BJ (cell line): Measurements from ENCODE around the gene MRAS. TPM values are rescaled to one million over a fixed set of nuclear protein-coding genes. Genes with fewer than 3 reads are reported as not detected.

ENCODE experiments used
- CTCF ChIA-PET: fragments of 350-600 bp; formaldehyde crosslinking; extraction: SDS; loops from one replicate; lab custom pipeline; 2021; ENCODE audit warnings: antibody characterized with exemption, inconsistent platforms; lab: Yijun Ruan, JAX
- POLR2A ChIA-PET: fragments of 300-600 bp; sonication (Branson Sonifier 250); formaldehyde crosslinking; extraction: SDS; loops from one replicate; lab custom pipeline; 2021; ENCODE audit warnings: antibody characterized with exemption; lab: Charles Lee
- DNase-seq: peaks from one replicate; pipeline ENCODE4 v3.0.0-alpha.2; 2011; ENCODE audit warnings: low read depth
- H3K27me3 ChIP-seq: 2 replicates; pipeline ENCODE4 v1.6.0; 2011; ENCODE audit warnings: low read length; ENCODE audit not compliant: control insufficient read depth, insufficient read depth
- H3K36me3 ChIP-seq: 2 replicates; pipeline ENCODE4 v1.5.1; 2011; ENCODE audit warnings: low read length; ENCODE audit not compliant: control insufficient read depth, insufficient read depth
- H3K4me3 ChIP-seq: 2 replicates; pipeline ENCODE4 v1.5.1; 2011; ENCODE audit warnings: low read depth, mild to moderate bottlenecking, control low read depth, low read length
- CTCF ChIP-seq: IDR thresholded peaks from 2 replicates; pipeline ENCODE4 v1.5.1; 2011; ENCODE audit warnings: low read depth, mild to moderate bottlenecking, control low read depth, inconsistent platforms, low read length, moderate library complexity; ENCODE audit not compliant: insufficient read depth
- polyA plus RNA-seq: library from polyadenylated mRNA; depleted of rRNA; stranded (reverse); fragments of >200 nt; gene quantifications from 2 replicates; pipeline ENCODE4 v1.2.3, GENCODE V29; 2011

Gene MRAS
- polyA plus RNA-seq, 1 experiment = 99.8 TPM

DNA sequence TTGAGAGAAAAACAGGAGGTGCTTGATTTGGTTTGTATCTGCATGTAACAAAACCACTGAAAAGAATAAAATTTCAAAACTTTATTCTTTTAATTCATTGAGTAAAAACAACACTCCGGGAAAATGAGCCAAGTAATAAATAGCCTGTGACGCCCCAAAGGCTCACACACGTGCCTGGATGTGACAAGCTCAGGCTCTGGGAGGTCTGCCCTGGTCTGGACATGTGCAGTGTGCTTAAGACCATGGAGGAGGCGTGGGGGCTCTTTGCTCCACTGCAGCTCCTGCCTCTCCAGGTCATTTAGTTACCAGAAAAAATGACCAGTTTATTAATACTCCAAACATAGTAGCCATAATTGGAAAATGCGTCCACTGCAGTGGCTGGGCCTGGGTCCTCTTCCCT lies 10.1 kb upstream of the MRAS start:
- no peaks in the 10 kb centered on the region for H3K36me3 ChIP-seq
- no peak for TF ChIP-seq CTCF
- ChIA-PET CTCF (interaction anchor here (1.8 to 5.0 kb wide), 4 partner anchors 8 to 577 kb away, joined by 5 to 29 read pairs (median 10); partner anchors contain the start of gene MRAS), POLR2A (no interaction called here)
- no peak overlapping the region for H3K4me3 ChIP-seq
- 0 out of 2 replicates have a peak, but pooled peaks cover 6% of the 10 kb centered on the region for H3K27me3 ChIP-seq
- no peak for DNase-seq

- CTCF ChIA-PET = interaction anchor here (0.8 to 5.0 kb wide), 5 partner anchors 8 to 577 kb away, joined by 4 to 29 read pairs (median 6); partner anchors contain the start of genes MRAS and NME9
- POLR2A ChIA-PET = no interaction called here
- TF ChIP-seq CTCF = no peak
- Histone ChIP-seq H3K36me3 (no peaks in the 10 kb centered on the region), H3K27me3 (0 out of 2 replicates have a peak, but pooled peaks cover 6% of the 10 kb centered on the region), H3K4me3 (no peak overlapping the region)
- DNase-seq = no peak
Measured at GRCh38 chr3:138338811-138339210, 9.6 kb upstream of the MRAS start.

DNA sequence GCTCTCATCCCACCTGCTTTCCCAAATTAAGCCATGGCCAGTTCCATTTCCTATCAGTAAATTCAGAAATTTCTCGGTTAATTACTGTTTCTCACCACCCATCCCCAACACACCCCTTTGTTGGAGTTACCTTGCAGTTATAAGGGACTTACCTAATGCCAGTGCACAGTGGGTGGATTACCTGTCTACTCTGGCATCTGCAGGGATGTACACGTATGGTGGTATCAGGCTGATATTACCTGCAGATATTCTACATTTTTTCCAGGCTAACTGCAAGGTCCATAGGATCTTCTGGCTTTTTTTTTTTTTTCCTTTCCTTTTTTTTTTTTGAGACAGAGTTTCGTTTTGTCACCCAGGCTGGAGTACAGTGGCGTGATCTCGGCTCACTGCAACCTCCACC lies 7.9 kb upstream of the MRAS start:
- no peak for TF ChIP-seq CTCF
- ChIA-PET CTCF (no interaction called here), POLR2A (no interaction called here)
- Histone ChIP-seq H3K27me3 (no peaks in the 10 kb centered on the region), H3K36me3 (no peaks in the 10 kb centered on the region), H3K4me3 (no peak overlapping the region)
- no peak for DNase-seq

GRCh38 chr3:138344754-138345153 lies 3.6 kb upstream of the MRAS start:
- TF ChIP-seq CTCF = no peak
- DNase-seq = no peak
- no peaks in the 10 kb centered on the region for H3K36me3 ChIP-seq
- no peak overlapping the region for H3K4me3 ChIP-seq
- no peaks in the 10 kb centered on the region; the same call in 1 of the 2 replicates for H3K27me3 ChIP-seq
- ChIA-PET POLR2A (no interaction called here), CTCF (no interaction called here)

DNA sequence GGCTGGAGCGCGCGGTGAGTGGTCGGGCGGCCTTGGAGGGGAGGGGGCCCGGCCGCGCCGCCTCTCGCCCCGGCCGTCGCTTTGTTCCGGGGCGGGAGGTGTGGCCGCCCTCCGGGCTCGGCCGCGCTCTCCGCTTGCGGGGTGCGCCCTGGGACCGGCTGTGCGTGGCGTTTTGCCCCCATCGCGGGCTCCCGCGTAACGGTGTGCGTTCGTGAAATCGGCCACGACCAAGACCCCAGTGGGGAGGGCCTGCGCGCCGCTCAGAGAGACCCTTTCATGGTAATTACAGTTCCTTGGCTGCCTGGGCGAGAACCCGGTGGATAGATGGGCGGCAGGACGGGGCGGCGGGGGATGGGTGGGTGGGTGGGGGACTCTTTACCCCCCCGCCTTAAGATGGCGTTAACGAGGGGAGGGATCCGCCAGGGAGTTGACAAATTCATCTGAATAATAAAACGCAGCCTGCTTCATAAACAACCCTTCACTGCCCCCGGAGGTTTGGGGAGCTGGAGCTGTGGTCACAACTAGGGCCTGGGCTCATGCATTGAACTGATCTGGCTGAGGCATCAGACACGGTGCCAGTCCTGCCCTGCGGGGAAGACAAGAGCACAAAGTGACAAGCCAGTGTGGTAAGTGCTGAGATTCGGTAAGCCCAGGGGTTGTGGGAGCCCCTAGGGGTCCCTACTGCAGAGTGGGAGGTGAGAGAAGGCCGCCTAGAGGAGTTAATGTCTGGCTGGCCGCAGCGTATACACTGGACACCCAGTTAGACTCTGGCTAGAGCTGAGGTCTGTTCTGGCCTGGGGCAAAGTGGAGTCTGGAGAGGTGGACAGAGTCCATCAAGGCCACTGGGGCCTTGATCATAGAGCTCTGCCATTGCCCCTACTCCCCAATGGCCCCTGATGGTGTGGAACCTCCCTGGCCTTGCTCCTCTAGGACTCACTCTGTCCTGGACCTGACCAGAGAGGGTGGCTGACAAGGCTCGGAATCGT lies 668 bp downstream of the MRAS start:
- ChIA-PET POLR2A (interaction anchor here (1.1 kb wide), 1 partner anchor 41 kb away, joined by 5 read pairs; no protein-coding TSS in a partner anchor), CTCF (interaction anchor here (0.5 to 3.5 kb wide), 13 partner anchors 10 to 266 kb away, joined by 3 to 13 read pairs (median 5); no protein-coding TSS in a partner anchor)
- Histone ChIP-seq H3K27me3 (no peaks in the 10 kb centered on the region; the same call in 1 of the 2 replicates), H3K4me3 (peak overlapping the region; percentile 66), H3K36me3 (no peaks in the 10 kb centered on the region; the same call in 1 of the 2 replicates)
- no peak for TF ChIP-seq CTCF
- DNase-seq = no peak
